Endothelial cell of umbilical vein (primary cell): Measurements from ENCODE around the gene RIC8B.

Experiments
- EZH2 ChIP-seq: IDR thresholded peaks from 2 replicates; pipeline ENCODE4 v1.6.1; 2012; ENCODE audit warnings: borderline replicate concordance, low read depth, mild to moderate bottlenecking, moderate library complexity, low read length, inconsistent platforms; ENCODE audit not compliant: severe bottlenecking
- FOS ChIP-seq: IDR thresholded peaks from 2 replicates; pipeline ENCODE4 v1.6.1; 2011; ENCODE audit warnings: mild to moderate bottlenecking, low read length, moderate library complexity, borderline replicate concordance; ENCODE audit not compliant: insufficient read depth
- GATA2 ChIP-seq: IDR thresholded peaks from 2 replicates; pipeline ENCODE4 v1.7.0; 2011; ENCODE audit warnings: low read depth, mild to moderate bottlenecking, moderate library complexity, mixed read lengths, low read length; ENCODE audit not compliant: insufficient read length, insufficient read depth
- JUN ChIP-seq: IDR thresholded peaks from 2 replicates; pipeline ENCODE4 v1.6.1; 2011; ENCODE audit warnings: borderline replicate concordance, low read depth; ENCODE audit not compliant: insufficient read length, insufficient read depth
- MYC ChIP-seq: IDR thresholded peaks from one replicate; pipeline ENCODE4 v1.6.1; 2011; ENCODE audit warnings: mild to moderate bottlenecking, low read depth, low read length
- POLR2A ChIP-seq: IDR thresholded peaks from 2 replicates; pipeline ENCODE4 v1.6.1; 2012; ENCODE audit warnings: low read depth, mild to moderate bottlenecking, control low read depth, low read length
- POLR2AphosphoS5 ChIP-seq: IDR thresholded peaks from 2 replicates; pipeline ENCODE4 v1.6.1; 2012; ENCODE audit warnings: low read depth, mild to moderate bottlenecking, control low read depth, low read length, moderate library complexity; ENCODE audit not compliant: insufficient read depth
- TF ChIP-seq, protein P1 (sequence below), 2 donors: IDR thresholded peaks; 1 replicate in 1 of 2; 2 replicates in 1 of 2; pipeline ENCODE4 v1.5.1; 2011; ENCODE audit warnings: low read length in 2 of 2, mild to moderate bottlenecking in 2 of 2, moderate library complexity in 2 of 2, control low read depth in 1 of 2, inconsistent platforms in 1 of 2, low read depth in 1 of 2; ENCODE audit not compliant: insufficient read depth in 1 of 2; ENCODE audit errors: extremely low read depth in 1 of 2
- TF ChIP-seq, protein P2 (sequence below): IDR thresholded peaks from 2 replicates; pipeline ENCODE4 v1.6.1; 2011; ENCODE audit not compliant: insufficient read depth, insufficient read length

DNA sequence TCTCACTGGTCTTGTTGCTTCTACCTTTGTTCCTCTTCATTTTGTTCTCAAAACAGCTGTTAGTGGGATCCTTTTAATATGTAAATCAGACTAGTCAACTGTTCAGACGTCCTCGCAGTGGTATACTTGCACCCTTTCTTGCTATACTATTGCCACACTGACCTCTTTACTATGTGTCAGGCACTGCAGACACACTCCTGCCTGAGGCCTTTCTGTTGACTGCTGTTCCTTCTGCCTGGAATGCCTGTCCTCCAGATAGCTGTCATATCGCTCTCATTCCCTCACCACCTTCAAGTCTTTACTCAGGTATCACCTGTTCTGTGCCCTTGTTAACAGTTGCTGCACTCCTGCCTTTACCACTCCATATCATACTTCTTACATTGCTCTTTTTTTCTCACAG is 91.2 kb downstream of the RIC8B start:
- TF ChIP-seq POLR2A (no peak), EZH2 (no peak), POLR2AphosphoS5 (no peak), MYC (no peak), JUN (no peak), GATA2 (no peak), FOS (no peak)
- TF ChIP-seq, protein P1, sequence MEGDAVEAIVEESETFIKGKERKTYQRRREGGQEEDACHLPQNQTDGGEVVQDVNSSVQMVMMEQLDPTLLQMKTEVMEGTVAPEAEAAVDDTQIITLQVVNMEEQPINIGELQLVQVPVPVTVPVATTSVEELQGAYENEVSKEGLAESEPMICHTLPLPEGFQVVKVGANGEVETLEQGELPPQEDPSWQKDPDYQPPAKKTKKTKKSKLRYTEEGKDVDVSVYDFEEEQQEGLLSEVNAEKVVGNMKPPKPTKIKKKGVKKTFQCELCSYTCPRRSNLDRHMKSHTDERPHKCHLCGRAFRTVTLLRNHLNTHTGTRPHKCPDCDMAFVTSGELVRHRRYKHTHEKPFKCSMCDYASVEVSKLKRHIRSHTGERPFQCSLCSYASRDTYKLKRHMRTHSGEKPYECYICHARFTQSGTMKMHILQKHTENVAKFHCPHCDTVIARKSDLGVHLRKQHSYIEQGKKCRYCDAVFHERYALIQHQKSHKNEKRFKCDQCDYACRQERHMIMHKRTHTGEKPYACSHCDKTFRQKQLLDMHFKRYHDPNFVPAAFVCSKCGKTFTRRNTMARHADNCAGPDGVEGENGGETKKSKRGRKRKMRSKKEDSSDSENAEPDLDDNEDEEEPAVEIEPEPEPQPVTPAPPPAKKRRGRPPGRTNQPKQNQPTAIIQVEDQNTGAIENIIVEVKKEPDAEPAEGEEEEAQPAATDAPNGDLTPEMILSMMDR (IDR thresholded peaks at IDR 0.05; ENCODE audit: extremely low read depth in 1 of 2, insufficient read depth in 1 of 2, low read depth in 1 of 2, low read length in 2 of 2), result no peak
- TF ChIP-seq, protein P2, sequence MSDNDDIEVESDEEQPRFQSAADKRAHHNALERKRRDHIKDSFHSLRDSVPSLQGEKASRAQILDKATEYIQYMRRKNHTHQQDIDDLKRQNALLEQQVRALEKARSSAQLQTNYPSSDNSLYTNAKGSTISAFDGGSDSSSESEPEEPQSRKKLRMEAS, result no peak
